Measurements from ENCODE around the gene ABCB11. TPM values are rescaled to one million over a fixed set of nuclear protein-coding genes. Genes with fewer than 3 reads are reported as not detected.
"Not testable (repeated sequence)": the region's sequence is repeated elsewhere in the genome, so short reads cannot be mapped to it uniquely, and the experiment has no call there.

The ABCB11 gene
- total RNA-seq, 1 donor from 2014 or later, result 0.25 TPM

- no peak for DNase-seq
- no peak for ATAC-seq
- intact Hi-C loops (cut with micrococcal nuclease), result no loop called here
Measured at GRCh38 chr2:168949324-168949723, 81.8 kb downstream of the ABCB11 start.

- ATAC-seq (no peak), DNase-seq (no peak)
- intact Hi-C loops (cut with micrococcal nuclease), result no loop called here
Measured at GRCh38 chr2:168948621-168949212, 82.4 kb downstream of the ABCB11 start.

- ATAC-seq (no peak), DNase-seq (no peak)
- intact Hi-C loops (cut with micrococcal nuclease), result no loop called here
Measured at GRCh38 chr2:168945508-168945907, 85.6 kb downstream of the ABCB11 start.

DNA sequence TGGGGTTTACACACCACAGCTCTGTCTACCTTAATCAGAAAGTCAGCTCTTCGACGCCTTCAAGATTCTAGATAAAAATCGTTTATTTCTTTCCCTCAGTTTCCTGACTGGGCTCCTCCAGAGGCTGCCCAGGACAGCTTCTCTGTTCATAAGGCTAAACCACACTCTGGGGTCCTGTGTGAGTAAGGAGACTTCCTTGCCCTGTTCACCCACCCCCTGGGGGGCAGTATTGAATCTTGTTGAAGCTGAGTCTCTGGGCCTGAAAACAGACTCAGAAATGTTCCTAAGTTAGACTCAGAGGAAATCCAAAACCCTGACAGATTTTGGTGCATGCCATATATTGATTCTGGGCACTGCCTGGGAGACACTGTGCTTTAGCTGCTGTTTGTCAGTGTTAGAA lies 87.1 kb downstream of the ABCB11 start:
- DNase-seq (no peak), ATAC-seq (no peak)
- intact Hi-C loops (cut with micrococcal nuclease), result no loop called here

- DNase-seq (no peak), ATAC-seq (no peak)
- intact Hi-C loops (cut with micrococcal nuclease), result no loop called here
Measured at GRCh38 chr2:168941297-168941696, 89.8 kb downstream of the ABCB11 start.

GRCh38 chr2:168939918-168940317 lies 91.2 kb downstream of the ABCB11 start:
- intact Hi-C loops (cut with micrococcal nuclease), result no loop called here
- no peak for DNase-seq
- no peak for ATAC-seq

DNA sequence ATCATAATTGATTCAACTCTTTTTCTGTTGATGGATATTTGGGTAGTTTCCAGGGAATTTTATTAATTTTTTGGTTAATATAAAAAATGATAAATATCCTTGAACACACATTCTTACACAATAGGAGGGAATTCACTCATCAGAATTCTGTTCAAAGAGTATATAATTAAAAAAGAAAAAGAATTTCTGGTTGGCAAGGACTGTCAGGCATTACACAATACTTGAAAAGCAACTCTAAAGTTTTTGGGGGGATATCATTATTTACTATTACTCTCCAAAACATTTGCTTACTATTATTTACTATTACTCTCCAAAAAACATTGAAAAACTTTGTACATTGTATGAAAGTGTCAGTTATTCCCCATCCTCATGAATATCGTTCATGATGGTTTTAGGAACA lies 92.1 kb downstream of the ABCB11 start:
- ATAC-seq (no peak), DNase-seq (no peak)
- intact Hi-C loops (cut with micrococcal nuclease), result no loop called here

GRCh38 chr2:168935810-168936581 lies 95.1 kb downstream of the ABCB11 start:
- intact Hi-C loops (cut with micrococcal nuclease), result no loop called here
- DNase-seq, result no peak
- no peak for ATAC-seq

- no peak for ATAC-seq
- DNase-seq, result no peak
- intact Hi-C loops (cut with micrococcal nuclease), result no loop called here
Measured at GRCh38 chr2:168934826-168935225, 96.3 kb downstream of the ABCB11 start.

DNA sequence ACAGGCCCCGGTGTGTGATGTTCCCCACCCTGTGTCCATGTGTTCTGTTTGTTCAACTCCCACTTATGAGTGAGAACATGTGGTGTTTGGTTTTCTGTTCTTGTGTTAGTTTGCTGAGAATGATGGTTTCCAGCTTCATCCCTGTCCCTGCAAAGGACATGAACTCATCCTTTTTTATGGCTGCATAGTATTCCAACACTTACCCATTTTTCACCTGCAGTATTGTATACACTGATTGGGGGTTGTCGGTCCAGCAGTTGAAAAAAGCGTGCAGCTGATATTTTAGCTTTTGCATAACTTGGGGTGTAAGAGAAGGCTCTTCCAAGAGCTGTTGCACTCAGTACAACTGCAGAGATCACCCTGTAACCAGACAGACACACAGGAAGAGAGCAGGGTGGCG lies 99.0 kb downstream of the ABCB11 start:
- intact Hi-C loops (cut with micrococcal nuclease); ATAC-seq; DNase-seq: not testable (repeated sequence)

GRCh38 chr2:168930242-168930641 lies 100.9 kb downstream of the ABCB11 start:
- no peak for DNase-seq
- no peak for ATAC-seq
- intact Hi-C loops (cut with micrococcal nuclease), result no loop called here

GRCh38 chr2:168929031-168929430 lies 102.1 kb downstream of the ABCB11 start:
- DNase-seq (no peak), ATAC-seq (no peak)
- intact Hi-C loops (cut with micrococcal nuclease), result no loop called here

DNA sequence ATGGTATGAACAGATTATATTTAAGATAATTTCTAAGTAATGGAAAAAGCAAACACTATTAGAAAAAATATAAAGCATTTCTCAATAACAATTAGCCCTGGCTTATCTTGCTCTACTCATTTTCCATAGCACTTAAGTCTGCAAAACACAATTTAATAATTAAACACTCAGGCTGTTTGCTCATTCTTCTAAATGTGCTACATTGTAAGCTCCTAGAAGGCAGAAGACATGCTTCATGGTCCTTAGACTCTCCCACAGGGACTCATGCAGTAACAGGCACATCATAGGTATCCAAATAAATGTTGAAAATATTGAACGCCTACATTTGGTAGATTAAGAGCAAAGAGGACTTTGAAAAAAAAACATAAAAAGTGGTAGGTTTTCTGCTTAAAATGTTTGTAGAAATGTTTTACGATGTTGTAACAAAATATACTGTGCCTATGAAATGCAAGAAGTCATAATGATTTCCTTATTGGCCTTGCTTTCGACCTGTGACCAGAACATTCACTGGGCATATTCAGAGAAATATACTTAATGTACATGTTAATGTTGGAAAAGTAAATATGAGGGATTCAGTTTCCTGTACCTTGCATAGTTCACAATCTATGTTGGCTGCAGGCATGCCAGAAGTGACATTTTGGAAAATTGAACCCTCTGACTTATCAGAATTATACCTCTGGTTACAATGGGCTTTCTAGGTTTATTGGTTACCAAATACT lies 102.9 kb downstream of the ABCB11 start:
- no peak for ATAC-seq
- intact Hi-C loops (cut with micrococcal nuclease), result no loop called here
- DNase-seq, result no peak

DNA sequence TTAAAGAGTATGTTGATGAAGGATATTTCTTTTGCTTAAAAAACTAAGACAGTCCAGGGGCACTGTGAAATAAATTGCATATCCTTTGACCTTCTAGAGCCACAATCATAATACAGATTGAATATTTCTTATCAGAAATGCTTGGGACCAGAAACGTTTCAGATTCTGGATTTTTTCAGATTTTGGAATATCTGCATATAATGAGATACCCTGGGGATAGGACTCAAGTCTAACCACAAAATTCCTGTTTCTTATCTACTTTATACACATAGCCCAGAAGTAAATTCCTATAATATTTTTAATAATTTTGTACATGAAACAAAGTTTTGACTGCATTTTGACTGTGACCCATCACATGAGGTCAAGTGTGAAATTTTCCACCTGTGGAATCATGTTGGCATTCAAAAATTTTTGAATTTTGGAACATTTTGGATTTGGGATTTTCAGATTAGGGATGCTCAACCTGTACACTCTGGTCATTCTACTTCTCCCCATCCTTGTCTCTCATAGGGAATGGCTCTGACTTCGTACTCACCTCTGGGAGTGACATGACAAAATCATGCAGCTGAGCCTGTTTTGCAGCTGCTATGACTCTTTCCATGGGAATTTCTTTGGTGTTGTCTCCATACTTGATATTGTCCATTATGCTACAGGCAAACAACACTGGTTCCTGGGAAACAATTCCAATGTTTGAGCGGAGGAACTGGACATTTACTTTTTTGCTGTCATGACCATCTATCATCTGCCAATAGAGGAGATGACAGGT lies 104.3 kb downstream of the ABCB11 start:
- no peak for ATAC-seq
- DNase-seq, result no peak
- intact Hi-C loops (cut with micrococcal nuclease), result no loop called here

GRCh38 chr2:168920504-168921157 lies 110.5 kb downstream of the ABCB11 start:
- ATAC-seq, result no peak
- no peak for DNase-seq
- intact Hi-C loops (cut with micrococcal nuclease), result loop anchor here (5.0 kb wide), 1 partner anchor 148 kb away; no protein-coding TSS in a partner anchor

- DNase-seq (no peak), ATAC-seq (no peak)
- intact Hi-C loops (cut with micrococcal nuclease), result loop anchor here (5.0 kb wide), 1 partner anchor 569 kb away; no protein-coding TSS in a partner anchor
Measured at GRCh38 chr2:168916331-168916675, 114.8 kb downstream of the ABCB11 start.

- intact Hi-C loops (cut with micrococcal nuclease), result loop anchor here (5.0 kb wide), 1 partner anchor 568 kb away; no protein-coding TSS in a partner anchor
- ATAC-seq (no peak), DNase-seq (no peak)
Measured at GRCh38 chr2:168915441-168916330, 115.4 kb downstream of the ABCB11 start.

GRCh38 chr2:168913495-168913894 lies 117.6 kb downstream of the ABCB11 start:
- intact Hi-C loops (cut with micrococcal nuclease), result no loop called here
- ATAC-seq (no peak), DNase-seq (no peak)

All from left ventricle myocardium superior (tissue), 1 donor.